HepG2 (cell line): ENCODE measurements around the gene CCDC88A.

Experiments
- BRD4 ChIP-seq: sonication (generic); formaldehyde crosslinking; IDR thresholded peaks from 2 replicates; pipeline ENCODE4 v1.4.0; 2020; ENCODE audit warnings: missing genetic modification reagents
- CEBPB ChIP-seq: IDR thresholded peaks from 2 replicates; pipeline ENCODE4 v1.6.1; 2011; ENCODE audit warnings: low read depth, low read length, improper control_type of control experiment, borderline replicate concordance
- ETV5 ChIP-seq: IDR thresholded peaks from 2 replicates; pipeline ENCODE4 v1.6.1; 2018; ENCODE audit warnings: missing biosample characterization, missing genetic modification reagents, inconsistent platforms, borderline replicate concordance
- RBAK ChIP-seq: sonication (generic); formaldehyde crosslinking; IDR thresholded peaks from 2 replicates; pipeline ENCODE4 v1.5.1; 2020; ENCODE audit warnings: mild to moderate bottlenecking, missing genetic modification reagents
- SMARCC2 ChIP-seq: fragments of 450-650 bp; IDR thresholded peaks from 2 replicates; pipeline ENCODE4 v1.6.1; 2017; ENCODE audit warnings: antibody characterized with exemption, mild to moderate bottlenecking
- SMC3 ChIP-seq: IDR thresholded peaks from 2 replicates; pipeline ENCODE4 v1.6.1; 2011; ENCODE audit warnings: low read length, improper control_type of control experiment
- TARDBP ChIP-seq: sonication (generic); formaldehyde crosslinking; IDR thresholded peaks from 2 replicates; pipeline ENCODE4 v1.8.0; 2022; ENCODE audit warnings: mild to moderate bottlenecking, missing genetic modification reagents
- WIZ ChIP-seq: sonication (generic); formaldehyde crosslinking; IDR thresholded peaks from 2 replicates; pipeline ENCODE4 v1.5.1; 2020; ENCODE audit warnings: mild to moderate bottlenecking, missing genetic modification reagents
- ZBTB49 ChIP-seq: sonication (generic); formaldehyde crosslinking; IDR thresholded peaks from 2 replicates; pipeline ENCODE4 v1.4.0; 2020; ENCODE audit warnings: missing genetic modification reagents, borderline replicate concordance
- ZFP62 ChIP-seq: sonication (generic); formaldehyde crosslinking; IDR thresholded peaks from 2 replicates; pipeline ENCODE4 v1.4.0; 2020; ENCODE audit warnings: missing genetic modification reagents
- ZNF282 ChIP-seq: fragments of 450-650 bp; IDR thresholded peaks from 2 replicates; pipeline ENCODE4 v1.6.1; 2018; ENCODE audit not compliant: partially characterized antibody
- ZNF30 ChIP-seq: sonication (generic); formaldehyde crosslinking; IDR thresholded peaks from 2 replicates; pipeline ENCODE4 v1.5.0; 2020; ENCODE audit warnings: mild to moderate bottlenecking, missing genetic modification reagents
- TF ChIP-seq, protein P1 (sequence below): sonication (generic); formaldehyde crosslinking; IDR thresholded peaks from 2 replicates; pipeline ENCODE4 v1.5.0; 2020; ENCODE audit warnings: mild to moderate bottlenecking, missing genetic modification reagents, moderate library complexity
- TF ChIP-seq, protein P2 (sequence below): sonication (generic); formaldehyde crosslinking; IDR thresholded peaks from 2 replicates; pipeline ENCODE4 v1.4.0; 2020; ENCODE audit warnings: missing genetic modification reagents

GRCh38 chr2:55357927-55358326 is 61.7 kb downstream of the CCDC88A start:
- TF ChIP-seq SMARCC2 (no peak), SMC3 (no peak), ZBTB49 (CRISPR knock-in tag) (no peak), ETV5 (CRISPR knock-in tag) (no peak), CEBPB (no peak), ZNF30 (no peak), RBAK (CRISPR knock-in tag) (no peak), ZFP62 (CRISPR knock-in tag) (no peak), TARDBP (no peak), WIZ (CRISPR knock-in tag) (no peak), ZNF282 (no peak), BRD4 (CRISPR knock-in tag) (no peak)
- TF ChIP-seq, protein P1, sequence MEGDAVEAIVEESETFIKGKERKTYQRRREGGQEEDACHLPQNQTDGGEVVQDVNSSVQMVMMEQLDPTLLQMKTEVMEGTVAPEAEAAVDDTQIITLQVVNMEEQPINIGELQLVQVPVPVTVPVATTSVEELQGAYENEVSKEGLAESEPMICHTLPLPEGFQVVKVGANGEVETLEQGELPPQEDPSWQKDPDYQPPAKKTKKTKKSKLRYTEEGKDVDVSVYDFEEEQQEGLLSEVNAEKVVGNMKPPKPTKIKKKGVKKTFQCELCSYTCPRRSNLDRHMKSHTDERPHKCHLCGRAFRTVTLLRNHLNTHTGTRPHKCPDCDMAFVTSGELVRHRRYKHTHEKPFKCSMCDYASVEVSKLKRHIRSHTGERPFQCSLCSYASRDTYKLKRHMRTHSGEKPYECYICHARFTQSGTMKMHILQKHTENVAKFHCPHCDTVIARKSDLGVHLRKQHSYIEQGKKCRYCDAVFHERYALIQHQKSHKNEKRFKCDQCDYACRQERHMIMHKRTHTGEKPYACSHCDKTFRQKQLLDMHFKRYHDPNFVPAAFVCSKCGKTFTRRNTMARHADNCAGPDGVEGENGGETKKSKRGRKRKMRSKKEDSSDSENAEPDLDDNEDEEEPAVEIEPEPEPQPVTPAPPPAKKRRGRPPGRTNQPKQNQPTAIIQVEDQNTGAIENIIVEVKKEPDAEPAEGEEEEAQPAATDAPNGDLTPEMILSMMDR = no peak
- TF ChIP-seq, protein P2, sequence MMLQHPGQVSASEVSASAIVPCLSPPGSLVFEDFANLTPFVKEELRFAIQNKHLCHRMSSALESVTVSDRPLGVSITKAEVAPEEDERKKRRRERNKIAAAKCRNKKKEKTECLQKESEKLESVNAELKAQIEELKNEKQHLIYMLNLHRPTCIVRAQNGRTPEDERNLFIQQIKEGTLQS (CRISPR knock-in tag) = no peak
